GM12878 (cell line): Measurements from ENCODE around the gene SOX6. TPM values are rescaled to one million over a fixed set of nuclear protein-coding genes. Genes with fewer than 3 reads are reported as not detected.

Source experiments
- ASH2L ChIP-seq: fragments of 300-600, 200-600 bp; sonication (generic); IDR thresholded peaks from 2 replicates; pipeline ENCODE4 v1.6.1; 2017; ENCODE audit warnings: low read depth, mild to moderate bottlenecking, borderline replicate concordance
- ATF7 ChIP-seq: fragments of 450-650 bp; IDR thresholded peaks from 2 replicates; pipeline ENCODE4 v1.6.1; 2016; ENCODE audit warnings: low read depth, mild to moderate bottlenecking
- BACH1 ChIP-seq: fragments of 450-650 bp; IDR thresholded peaks from 2 replicates; pipeline ENCODE4 v1.6.1; 2017; ENCODE audit warnings: mild to moderate bottlenecking, borderline replicate concordance
- CREB1 ChIP-seq: IDR thresholded peaks from 2 replicates; pipeline ENCODE4 v1.6.1; 2012; ENCODE audit warnings: low read depth, mild to moderate bottlenecking, inconsistent platforms
- GATAD2B ChIP-seq: fragments of 450-650 bp; conservative IDR thresholded peaks from 2 replicates; pipeline ENCODE4 v1.6.1; 2017; ENCODE audit warnings: low read depth, mild to moderate bottlenecking, moderate library complexity
- HCFC1 ChIP-seq: fragments of 150-350 bp; IDR thresholded peaks from 2 replicates; pipeline ENCODE4 v1.6.1; 2014; ENCODE audit warnings: low read length
- IKZF2 ChIP-seq, 2 experiments: fragments of 450-650 bp; IDR thresholded peaks; 2 replicates each; pipeline ENCODE4 v1.6.1; 2017; ENCODE audit warnings: mild to moderate bottlenecking in 2 of 2, moderate library complexity in 2 of 2
- IRF4 ChIP-seq: IDR thresholded peaks from 2 replicates; pipeline ENCODE4 v1.6.1; 2011; ENCODE audit warnings: low read depth, low read length
- LARP7 ChIP-seq: fragments of 450-650 bp; IDR thresholded peaks from 2 replicates; pipeline ENCODE4 v1.6.1; 2017; ENCODE audit warnings: mild to moderate bottlenecking
- NFYA ChIP-seq: IDR thresholded peaks from 2 replicates; pipeline ENCODE4 v1.6.1; 2011; ENCODE audit warnings: low read depth, mild to moderate bottlenecking, low read length, improper control_type of control experiment, borderline replicate concordance
- NFYB ChIP-seq: IDR thresholded peaks from 2 replicates; pipeline ENCODE4 v1.6.1; 2011; ENCODE audit warnings: low read depth, mild to moderate bottlenecking, low read length, improper control_type of control experiment, moderate library complexity; ENCODE audit not compliant: insufficient read depth
- NR2F1 ChIP-seq: fragments of 450-650 bp; conservative IDR thresholded peaks from 2 replicates; pipeline ENCODE4 v1.6.1; 2017; ENCODE audit warnings: mild to moderate bottlenecking
- POLR2AphosphoS2 ChIP-seq: IDR thresholded peaks from 2 replicates; pipeline ENCODE4 v1.6.1; 2011; ENCODE audit warnings: low read depth, mild to moderate bottlenecking, low read length, improper control_type of control experiment, moderate library complexity
- POLR2AphosphoS5 ChIP-seq: IDR thresholded peaks from 2 replicates; pipeline ENCODE4 v1.6.1; 2011; ENCODE audit warnings: mild to moderate bottlenecking, low read length, inconsistent platforms
- POU2F2 ChIP-seq: IDR thresholded peaks from 3 replicates; pipeline ENCODE4 v1.6.1; 2011; ENCODE audit warnings: low read depth, mild to moderate bottlenecking, low read length, borderline replicate concordance
- SUZ12 ChIP-seq: fragments of 200-600 bp; sonication (generic); IDR thresholded peaks from one replicate; pipeline ENCODE4 v1.6.1; 2018; ENCODE audit warnings: antibody characterized with exemption, mild to moderate bottlenecking; ENCODE audit not compliant: unreplicated experiment
- TARDBP ChIP-seq: IDR thresholded peaks from 2 replicates; pipeline ENCODE4 v1.6.1; 2016; ENCODE audit warnings: borderline replicate concordance
- TBL1XR1 ChIP-seq: IDR thresholded peaks from 2 replicates; pipeline ENCODE4 v1.6.1; 2012; ENCODE audit warnings: low read depth, low read length, improper control_type of control experiment
- TCF7 ChIP-seq: IDR thresholded peaks from 2 replicates; pipeline ENCODE4 v1.6.1; 2014; ENCODE audit warnings: antibody characterized with exemption, borderline replicate concordance
- WRNIP1 ChIP-seq: IDR thresholded peaks from 2 replicates; pipeline ENCODE4 v1.6.1; 2011; ENCODE audit warnings: low read depth, low read length, improper control_type of control experiment, borderline replicate concordance
- YY1 ChIP-seq: IDR thresholded peaks from 2 replicates; pipeline ENCODE4 v1.6.1; 2011; ENCODE audit warnings: low read depth, mild to moderate bottlenecking, low read length
- ZBED1 ChIP-seq: IDR thresholded peaks from 2 replicates; pipeline ENCODE4 v1.6.1; 2016; ENCODE audit warnings: borderline replicate concordance
- ZNF207 ChIP-seq: fragments of 450-650 bp; IDR thresholded peaks from 2 replicates; pipeline ENCODE4 v1.6.1; 2014; ENCODE audit warnings: antibody characterized with exemption, mild to moderate bottlenecking, borderline replicate concordance
- ZNF384 ChIP-seq: IDR thresholded peaks from 2 replicates; pipeline ENCODE4 v1.6.1; 2012; ENCODE audit warnings: low read depth, mild to moderate bottlenecking, low read length, improper control_type of control experiment, borderline replicate concordance
- polyA plus RNA-seq, 11 experiments: library from polyadenylated mRNA; depleted of rRNA in 4 of 11; unstranded in 6 of 11; stranded (reverse) in 5 of 11; fragments of >200 nt; fragmentation: Nextera tagmentation in 4 of 11; fragmentation: Illumina TruSeq in 1 of 11; extraction: Ambion mirVana in 4 of 11; extraction: Trizol in 1 of 11; gene quantifications; 1 replicate in 1 of 11; 2 replicates in 10 of 11; pipeline versions ENCODE4 v1.2.1 to v1.2.3, GENCODE V29; 2011 to 2016; ENCODE audit warnings: inconsistent platforms in 2 of 11, missing spikeins in 2 of 11, low read depth in 1 of 11
- total RNA-seq, 4 experiments: library from RNA; depleted of rRNA in 3 of 4; stranded (reverse); fragments of >200 nt in 3 of 4; fragmentation: Illumina TruSeq in 1 of 4; extraction: Trizol in 1 of 4; gene quantifications; 2 replicates each; pipeline versions ENCODE4 v1.2.1 to v1.2.3, GENCODE V29; 2013 to 2021
- TF ChIP-seq, protein P1 (sequence below): fragments of 450-650 bp; IDR thresholded peaks from 2 replicates; pipeline ENCODE4 v1.6.1; 2017; ENCODE audit warnings: mild to moderate bottlenecking, moderate library complexity
- TF ChIP-seq, protein P2 (sequence below): fragments of 450-650 bp; IDR thresholded peaks from 2 replicates; pipeline ENCODE4 v1.6.1; 2016; ENCODE audit warnings: mild to moderate bottlenecking, moderate library complexity, borderline replicate concordance

SOX6 gene
- total and polyA plus RNA-seq, 10 of the 15 experiments (the other 5 are each of a cell fraction or from before 2014, with no cell fraction given), result 0.03 to 0.71 (median 0.29) TPM; not detected in 4

DNA sequence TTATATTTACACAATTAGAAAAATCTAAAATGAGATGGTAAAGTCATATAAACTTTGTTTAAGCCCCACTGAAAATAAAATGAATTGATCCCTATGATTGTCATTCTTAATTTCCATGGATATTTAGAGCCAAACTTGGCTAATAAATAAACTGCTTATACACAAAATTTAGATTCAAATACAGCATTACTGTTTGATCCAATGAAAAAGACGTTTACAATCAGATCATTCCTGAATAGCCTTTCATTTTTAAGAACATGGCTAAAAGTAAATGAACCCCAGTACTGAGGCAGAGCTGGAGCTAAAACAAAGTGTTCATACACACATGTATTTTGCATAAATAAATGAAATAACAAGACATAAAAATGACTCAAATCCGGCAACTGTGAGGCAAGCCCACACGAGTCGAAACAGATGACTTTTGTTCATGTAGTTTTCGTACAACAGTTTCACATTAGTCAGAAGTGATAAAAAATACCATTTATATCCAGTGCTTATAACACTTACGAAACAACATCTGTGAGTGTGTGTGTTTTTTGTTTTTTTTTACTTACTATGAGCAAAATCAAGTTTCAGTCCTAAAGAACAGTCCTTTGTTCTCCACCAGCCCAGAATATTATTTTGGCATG, 386.5 kb downstream of the SOX6 start (continued):
- TF ChIP-seq, protein P1, sequence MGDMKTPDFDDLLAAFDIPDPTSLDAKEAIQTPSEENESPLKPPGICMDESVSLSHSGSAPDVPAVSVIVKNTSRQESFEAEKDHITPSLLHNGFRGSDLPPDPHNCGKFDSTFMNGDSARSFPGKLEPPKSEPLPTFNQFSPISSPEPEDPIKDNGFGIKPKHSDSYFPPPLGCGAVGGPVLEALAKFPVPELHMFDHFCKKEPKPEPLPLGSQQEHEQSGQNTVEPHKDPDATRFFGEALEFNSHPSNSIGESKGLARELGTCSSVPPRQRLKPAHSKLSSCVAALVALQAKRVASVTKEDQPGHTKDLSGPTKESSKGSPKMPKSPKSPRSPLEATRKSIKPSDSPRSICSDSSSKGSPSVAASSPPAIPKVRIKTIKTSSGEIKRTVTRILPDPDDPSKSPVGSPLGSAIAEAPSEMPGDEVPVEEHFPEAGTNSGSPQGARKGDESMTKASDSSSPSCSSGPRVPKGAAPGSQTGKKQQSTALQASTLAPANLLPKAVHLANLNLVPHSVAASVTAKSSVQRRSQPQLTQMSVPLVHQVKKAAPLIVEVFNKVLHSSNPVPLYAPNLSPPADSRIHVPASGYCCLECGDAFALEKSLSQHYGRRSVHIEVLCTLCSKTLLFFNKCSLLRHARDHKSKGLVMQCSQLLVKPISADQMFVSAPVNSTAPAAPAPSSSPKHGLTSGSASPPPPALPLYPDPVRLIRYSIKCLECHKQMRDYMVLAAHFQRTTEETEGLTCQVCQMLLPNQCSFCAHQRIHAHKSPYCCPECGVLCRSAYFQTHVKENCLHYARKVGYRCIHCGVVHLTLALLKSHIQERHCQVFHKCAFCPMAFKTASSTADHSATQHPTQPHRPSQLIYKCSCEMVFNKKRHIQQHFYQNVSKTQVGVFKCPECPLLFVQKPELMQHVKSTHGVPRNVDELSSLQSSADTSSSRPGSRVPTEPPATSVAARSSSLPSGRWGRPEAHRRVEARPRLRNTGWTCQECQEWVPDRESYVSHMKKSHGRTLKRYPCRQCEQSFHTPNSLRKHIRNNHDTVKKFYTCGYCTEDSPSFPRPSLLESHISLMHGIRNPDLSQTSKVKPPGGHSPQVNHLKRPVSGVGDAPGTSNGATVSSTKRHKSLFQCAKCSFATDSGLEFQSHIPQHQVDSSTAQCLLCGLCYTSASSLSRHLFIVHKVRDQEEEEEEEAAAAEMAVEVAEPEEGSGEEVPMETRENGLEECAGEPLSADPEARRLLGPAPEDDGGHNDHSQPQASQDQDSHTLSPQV, result peak; percentile 64; the same call in 1 of the 2 replicates
- TF ChIP-seq GATAD2B (no peak), TCF7 (no peak), WRNIP1 (no peak), NR2F1 (no peak), BACH1 (0 out of 2 replicates have a peak, but pooled peaks have one; percentile 53), CREB1 (peak; percentile 87), HCFC1 (no peak), POLR2AphosphoS2 (no peak), SUZ12 (no peak), POLR2AphosphoS5 (no peak), TBL1XR1 (no peak), ZNF207 (no peak), LARP7 (no peak), IRF4 (peak; percentile 74; the same call in 1 of the 2 replicates), NFYA (no peak), POU2F2 (peak; percentile 28; the same call in 1 of the 3 replicates), NFYB (no peak), TARDBP (no peak), ASH2L (peak; percentile 53; the same call in 1 of the 2 replicates), ZBED1 (no peak), ATF7 (peak; percentile 92), ZNF384 (peak; percentile 86), IKZF2 (IDR thresholded peaks at IDR 0.05) (peak; percentile 44 to 47; a peak in 3 of 4 replicates), YY1 (no peak)
- TF ChIP-seq, protein P2, sequence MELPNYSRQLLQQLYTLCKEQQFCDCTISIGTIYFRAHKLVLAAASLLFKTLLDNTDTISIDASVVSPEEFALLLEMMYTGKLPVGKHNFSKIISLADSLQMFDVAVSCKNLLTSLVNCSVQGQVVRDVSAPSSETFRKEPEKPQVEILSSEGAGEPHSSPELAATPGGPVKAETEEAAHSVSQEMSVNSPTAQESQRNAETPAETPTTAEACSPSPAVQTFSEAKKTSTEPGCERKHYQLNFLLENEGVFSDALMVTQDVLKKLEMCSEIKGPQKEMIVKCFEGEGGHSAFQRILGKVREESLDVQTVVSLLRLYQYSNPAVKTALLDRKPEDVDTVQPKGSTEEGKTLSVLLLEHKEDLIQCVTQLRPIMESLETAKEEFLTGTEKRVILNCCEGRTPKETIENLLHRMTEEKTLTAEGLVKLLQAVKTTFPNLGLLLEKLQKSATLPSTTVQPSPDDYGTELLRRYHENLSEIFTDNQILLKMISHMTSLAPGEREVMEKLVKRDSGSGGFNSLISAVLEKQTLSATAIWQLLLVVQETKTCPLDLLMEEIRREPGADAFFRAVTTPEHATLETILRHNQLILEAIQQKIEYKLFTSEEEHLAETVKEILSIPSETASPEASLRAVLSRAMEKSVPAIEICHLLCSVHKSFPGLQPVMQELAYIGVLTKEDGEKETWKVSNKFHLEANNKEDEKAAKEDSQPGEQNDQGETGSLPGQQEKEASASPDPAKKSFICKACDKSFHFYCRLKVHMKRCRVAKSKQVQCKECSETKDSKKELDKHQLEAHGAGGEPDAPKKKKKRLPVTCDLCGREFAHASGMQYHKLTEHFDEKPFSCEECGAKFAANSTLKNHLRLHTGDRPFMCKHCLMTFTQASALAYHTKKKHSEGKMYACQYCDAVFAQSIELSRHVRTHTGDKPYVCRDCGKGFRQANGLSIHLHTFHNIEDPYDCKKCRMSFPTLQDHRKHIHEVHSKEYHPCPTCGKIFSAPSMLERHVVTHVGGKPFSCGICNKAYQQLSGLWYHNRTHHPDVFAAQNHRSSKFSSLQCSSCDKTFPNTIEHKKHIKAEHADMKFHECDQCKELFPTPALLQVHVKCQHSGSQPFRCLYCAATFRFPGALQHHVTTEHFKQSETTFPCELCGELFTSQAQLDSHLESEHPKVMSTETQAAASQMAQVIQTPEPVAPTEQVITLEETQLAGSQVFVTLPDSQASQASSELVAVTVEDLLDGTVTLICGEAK, result no peak
